HEK293 (cell line): ENCODE results near the gene RPS14.

Experiments
- CTCF ChIA-PET: fragments of 350-600 bp; formaldehyde crosslinking; extraction: SDS; loops from one replicate; lab custom pipeline; 2021; ENCODE audit warnings: antibody characterized with exemption; lab: Yijun Ruan, JAX
- POLR2A ChIA-PET: fragments of 300-600 bp; formaldehyde crosslinking; extraction: SDS; loops from one replicate; lab custom pipeline; 2020; ENCODE audit warnings: antibody characterized with exemption, inconsistent platforms; lab: Yijun Ruan, JAX
- H3K27ac ChIP-seq: fragments of 200-500 bp; sonication (Bioruptor generic); 2 replicates; pipeline ENCODE4 v1.5.1; 2014; ENCODE audit warnings: low read depth, low read length, control low read depth, inconsistent platforms; ENCODE audit errors: extremely low read depth
- H3K36me3 ChIP-seq, 2 experiments: fragments of 200-500 bp in 1 of 2; sonication (Bioruptor generic) in 1 of 2; 1 replicate in 1 of 2; 2 replicates in 1 of 2; pipeline ENCODE4 v1.5.1; 2014 to 2017; ENCODE audit warnings: inconsistent platforms in 2 of 2, low read length in 2 of 2; ENCODE audit not compliant: control insufficient read depth in 2 of 2, insufficient read depth in 1 of 2
- H3K4me1 ChIP-seq: fragments of 200-500 bp; sonication (Bioruptor generic); 2 replicates; pipeline ENCODE4 v1.5.1; 2014; ENCODE audit warnings: mild to moderate bottlenecking, low read length, inconsistent platforms; ENCODE audit not compliant: control insufficient read depth, insufficient read depth
- H3K4me3 ChIP-seq: 2 replicates; pipeline ENCODE4 v1.5.1; 2011; ENCODE audit warnings: low read depth, mild to moderate bottlenecking, control low read depth, low read length, moderate library complexity
- H3K9me3 ChIP-seq: fragments of 200-500 bp; sonication (Bioruptor generic); 2 replicates; pipeline ENCODE4 v1.5.1; 2014; ENCODE audit warnings: low read depth, low read length, inconsistent platforms; ENCODE audit not compliant: control insufficient read depth, insufficient read depth
- BCL11B ChIP-seq: fragments of 450-650 bp; formaldehyde crosslinking; IDR thresholded peaks from 2 replicates; pipeline ENCODE4 v1.5.1; 2016; ENCODE audit warnings: low read depth, missing biosample characterization, missing genetic modification characterization
- EGR2 ChIP-seq: fragments of 450-650 bp; formaldehyde crosslinking; IDR thresholded peaks from 2 replicates; pipeline ENCODE4 v1.5.1; 2016; ENCODE audit warnings: low read depth, missing biosample characterization, missing genetic modification characterization
- PRDM1 ChIP-seq: fragments of 450-650 bp; formaldehyde crosslinking; IDR thresholded peaks from 2 replicates; pipeline ENCODE4; 2016; ENCODE audit warnings: missing biosample characterization, missing genetic modification characterization
- YY1 ChIP-seq: fragments of 450-650 bp; formaldehyde crosslinking; IDR thresholded peaks from 2 replicates; pipeline ENCODE4 v1.5.1; 2018; ENCODE audit warnings: missing biosample characterization, missing genetic modification characterization
- ZEB2 ChIP-seq: fragments of 450-650 bp; formaldehyde crosslinking; IDR thresholded peaks from 2 replicates; pipeline ENCODE4 v1.5.1; 2016; ENCODE audit warnings: missing biosample characterization, missing genetic modification characterization
- ZFHX2 ChIP-seq: fragments of 450-650 bp; formaldehyde crosslinking; conservative IDR thresholded peaks from 2 replicates; pipeline ENCODE4 v1.5.1; 2016; ENCODE audit warnings: missing biosample characterization, missing genetic modification characterization
- ZFP3 ChIP-seq: fragments of 450-650 bp; formaldehyde crosslinking; IDR thresholded peaks from 2 replicates; pipeline ENCODE4 v1.5.1; 2016; ENCODE audit warnings: low read depth, missing biosample characterization, missing genetic modification characterization
- ZFP37 ChIP-seq: fragments of 450-650 bp; formaldehyde crosslinking; IDR thresholded peaks from 2 replicates; pipeline ENCODE4 v1.5.1; 2016; ENCODE audit warnings: missing biosample characterization, missing genetic modification characterization
- ZNF132 ChIP-seq: fragments of 450-650 bp; formaldehyde crosslinking; IDR thresholded peaks from 2 replicates; pipeline ENCODE4 v1.5.1; 2017; ENCODE audit warnings: missing biosample characterization, missing genetic modification characterization, borderline replicate concordance
- ZNF140 ChIP-seq: fragments of 450-650 bp; formaldehyde crosslinking; IDR thresholded peaks from 2 replicates; pipeline ENCODE4 v1.5.1; 2016; ENCODE audit warnings: missing biosample characterization, missing genetic modification characterization
- ZNF248 ChIP-seq: fragments of 450-650 bp; formaldehyde crosslinking; IDR thresholded peaks from 2 replicates; pipeline ENCODE4 v1.5.1; 2017; ENCODE audit warnings: missing biosample characterization, missing genetic modification characterization
- ZNF292 ChIP-seq: fragments of 450-650 bp; formaldehyde crosslinking; IDR thresholded peaks from 2 replicates; pipeline ENCODE4 v1.5.1; 2016; ENCODE audit warnings: low read depth, missing biosample characterization, missing genetic modification characterization, borderline replicate concordance
- ZNF37A ChIP-seq: fragments of 450-650 bp; IDR thresholded peaks from 2 replicates; pipeline ENCODE4 v1.5.1; 2018; ENCODE audit warnings: missing biosample characterization, missing genetic modification characterization
- ZNF518A ChIP-seq: fragments of 450-650 bp; formaldehyde crosslinking; conservative IDR thresholded peaks from 2 replicates; pipeline ENCODE4 v1.5.1; 2016; ENCODE audit warnings: low read depth, missing biosample characterization, missing genetic modification characterization
- ZNF544 ChIP-seq: fragments of 450-650 bp; formaldehyde crosslinking; IDR thresholded peaks from 2 replicates; pipeline ENCODE4 v1.5.0; 2017; ENCODE audit warnings: missing biosample characterization, missing genetic modification characterization
- ZNF629 ChIP-seq: fragments of 450-650 bp; formaldehyde crosslinking; IDR thresholded peaks from 2 replicates; pipeline ENCODE4 v1.5.1; 2017; ENCODE audit warnings: missing biosample characterization, missing genetic modification characterization
- ZNF747 ChIP-seq: fragments of 450-650 bp; formaldehyde crosslinking; IDR thresholded peaks from 2 replicates; pipeline ENCODE4 v1.5.1; 2016; ENCODE audit warnings: missing biosample characterization, missing genetic modification characterization
- ZXDB ChIP-seq: fragments of 450-650 bp; formaldehyde crosslinking; IDR thresholded peaks from 2 replicates; pipeline ENCODE4 v1.5.1; 2016; ENCODE audit warnings: missing biosample characterization, missing genetic modification characterization
- TF ChIP-seq, protein P1 (sequence below): fragments of 450-650 bp; formaldehyde crosslinking; IDR thresholded peaks from 2 replicates; pipeline ENCODE4 v1.5.1; 2017; ENCODE audit warnings: missing biosample characterization, missing genetic modification characterization
- TF ChIP-seq, protein P2 (sequence below): fragments of 450-650 bp; formaldehyde crosslinking; IDR thresholded peaks from 2 replicates; pipeline ENCODE4 v1.5.1; 2016; ENCODE audit warnings: missing biosample characterization, missing genetic modification characterization
- TF ChIP-seq, protein P3 (sequence below): fragments of 450-650 bp; formaldehyde crosslinking; IDR thresholded peaks from 2 replicates; pipeline ENCODE4 v1.5.1; 2016; ENCODE audit warnings: missing biosample characterization, missing genetic modification characterization

The RPS14 gene

DNA sequence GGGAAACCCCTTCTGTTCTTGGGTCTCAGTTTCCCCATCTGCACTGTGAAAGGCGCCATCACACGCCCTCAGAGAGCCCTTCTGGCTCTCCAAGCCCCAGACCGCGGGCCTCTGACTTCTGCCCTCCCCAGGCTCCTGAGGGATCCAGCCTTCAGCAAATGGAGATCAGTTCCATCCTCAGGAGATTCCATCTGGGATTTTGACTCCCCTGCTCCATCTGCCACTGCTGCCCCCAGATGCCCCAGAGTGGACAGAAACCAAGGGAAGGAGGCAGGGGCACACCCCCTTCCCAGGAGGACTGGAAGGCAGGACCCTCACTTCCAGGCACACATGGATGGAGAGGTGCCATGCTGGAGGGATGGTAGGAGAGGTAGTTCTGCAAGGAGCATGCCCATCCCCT lies 18.7 kb upstream of the RPS14 start:
- TF ChIP-seq ZEB2 (tag by site-specific recombination): no peak
- TF ChIP-seq, protein P1, sequence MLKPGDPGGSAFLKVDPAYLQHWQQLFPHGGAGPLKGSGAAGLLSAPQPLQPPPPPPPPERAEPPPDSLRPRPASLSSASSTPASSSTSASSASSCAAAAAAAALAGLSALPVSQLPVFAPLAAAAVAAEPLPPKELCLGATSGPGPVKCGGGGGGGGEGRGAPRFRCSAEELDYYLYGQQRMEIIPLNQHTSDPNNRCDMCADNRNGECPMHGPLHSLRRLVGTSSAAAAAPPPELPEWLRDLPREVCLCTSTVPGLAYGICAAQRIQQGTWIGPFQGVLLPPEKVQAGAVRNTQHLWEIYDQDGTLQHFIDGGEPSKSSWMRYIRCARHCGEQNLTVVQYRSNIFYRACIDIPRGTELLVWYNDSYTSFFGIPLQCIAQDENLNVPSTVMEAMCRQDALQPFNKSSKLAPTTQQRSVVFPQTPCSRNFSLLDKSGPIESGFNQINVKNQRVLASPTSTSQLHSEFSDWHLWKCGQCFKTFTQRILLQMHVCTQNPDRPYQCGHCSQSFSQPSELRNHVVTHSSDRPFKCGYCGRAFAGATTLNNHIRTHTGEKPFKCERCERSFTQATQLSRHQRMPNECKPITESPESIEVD (tag by site-specific recombination): no peak
- no peak for TF ChIP-seq ZNF629 (tag by site-specific recombination)
- ChIA-PET CTCF (no interaction called here), POLR2A (interaction anchor here (0.6 kb wide), 1 partner anchor 40 kb away, joined by 5 read pairs; no protein-coding TSS in a partner anchor)
- Histone ChIP-seq H3K36me3 (no peaks in the 10 kb centered on the region), H3K9me3 (no peaks in the 10 kb centered on the region), H3K27ac (no peak overlapping the region), H3K4me3 (no peak overlapping the region), H3K4me1 (no peaks in the 10 kb centered on the region)

DNA sequence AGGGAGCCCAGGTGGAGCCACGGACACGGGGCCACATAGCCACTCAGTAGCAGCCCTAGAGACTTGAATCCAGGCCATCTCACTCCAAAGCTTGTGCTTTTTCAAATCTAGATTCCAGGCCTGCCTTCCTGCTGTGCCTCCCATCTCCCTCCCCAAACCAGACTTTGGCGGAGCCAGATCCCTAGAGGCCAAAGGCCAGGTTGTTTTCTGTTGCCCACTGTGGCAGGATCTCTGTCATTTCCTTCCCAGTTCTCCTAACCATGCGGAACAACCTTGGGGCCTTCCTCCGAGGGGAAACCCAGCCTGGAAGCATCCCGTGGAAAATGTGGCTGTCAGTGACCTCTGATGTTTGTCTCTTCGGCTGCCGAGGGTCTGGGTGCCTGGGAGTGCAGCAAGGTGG lies 16.4 kb upstream of the RPS14 start:
- no peaks in the 10 kb centered on the region for H3K9me3 ChIP-seq
- H3K27ac ChIP-seq: no peak overlapping the region
- CTCF ChIA-PET: interaction anchor here (0.8 kb wide), 1 partner anchor 79 kb away, joined by 4 read pairs; no protein-coding TSS in a partner anchor
- no peak overlapping the region for H3K4me3 ChIP-seq
- no peaks in the 10 kb centered on the region for H3K36me3 ChIP-seq
- peaks cover 7% of the 10 kb centered on the region for H3K4me1 ChIP-seq
- POLR2A ChIA-PET: no interaction called here
- TF ChIP-seq ZNF518A (no peak), ZNF37A (tag by site-specific recombination) (no peak), ZNF292 (tag by site-specific recombination) (no peak), YY1 (tag by site-specific recombination) (no peak), ZNF747 (no peak), ZFP3 (tag by site-specific recombination) (no peak), ZNF140 (tag by site-specific recombination) (no peak), BCL11B (no peak), PRDM1 (tag by site-specific recombination) (no peak)
- TF ChIP-seq, protein P2, sequence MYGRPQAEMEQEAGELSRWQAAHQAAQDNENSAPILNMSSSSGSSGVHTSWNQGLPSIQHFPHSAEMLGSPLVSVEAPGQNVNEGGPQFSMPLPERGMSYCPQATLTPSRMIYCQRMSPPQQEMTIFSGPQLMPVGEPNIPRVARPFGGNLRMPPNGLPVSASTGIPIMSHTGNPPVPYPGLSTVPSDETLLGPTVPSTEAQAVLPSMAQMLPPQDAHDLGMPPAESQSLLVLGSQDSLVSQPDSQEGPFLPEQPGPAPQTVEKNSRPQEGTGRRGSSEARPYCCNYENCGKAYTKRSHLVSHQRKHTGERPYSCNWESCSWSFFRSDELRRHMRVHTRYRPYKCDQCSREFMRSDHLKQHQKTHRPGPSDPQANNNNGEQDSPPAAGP (tag by site-specific recombination): no peak
- TF ChIP-seq, all 188 proteins: peak for 0

- Histone ChIP-seq H3K36me3 (no peaks in the 10 kb centered on the region), H3K4me3 (no peak overlapping the region), H3K27ac (no peak overlapping the region), H3K4me1 (peaks cover 8% of the 10 kb centered on the region), H3K9me3 (no peaks in the 10 kb centered on the region)
- POLR2A ChIA-PET: interaction anchor here (0.6 to 0.9 kb wide), 2 partner anchors 15 to 57 kb away, joined by 3 read pairs; partner anchors contain the start of gene RPS14
- CTCF ChIA-PET: interaction anchor here (0.7 to 0.9 kb wide), 2 partner anchors 14 to 382 kb away, joined by 5 to 6 read pairs; no protein-coding TSS in a partner anchor
- TF ChIP-seq ZXDB (no peak), EGR2 (tag by site-specific recombination) (no peak), ZFHX2 (tag by site-specific recombination) (no peak), ZNF747 (no peak), ZFP37 (tag by site-specific recombination) (no peak), ZNF248 (tag by site-specific recombination) (no peak), ZNF132 (tag by site-specific recombination) (no peak), ZNF544 (tag by site-specific recombination) (no peak)
- TF ChIP-seq, protein P3, sequence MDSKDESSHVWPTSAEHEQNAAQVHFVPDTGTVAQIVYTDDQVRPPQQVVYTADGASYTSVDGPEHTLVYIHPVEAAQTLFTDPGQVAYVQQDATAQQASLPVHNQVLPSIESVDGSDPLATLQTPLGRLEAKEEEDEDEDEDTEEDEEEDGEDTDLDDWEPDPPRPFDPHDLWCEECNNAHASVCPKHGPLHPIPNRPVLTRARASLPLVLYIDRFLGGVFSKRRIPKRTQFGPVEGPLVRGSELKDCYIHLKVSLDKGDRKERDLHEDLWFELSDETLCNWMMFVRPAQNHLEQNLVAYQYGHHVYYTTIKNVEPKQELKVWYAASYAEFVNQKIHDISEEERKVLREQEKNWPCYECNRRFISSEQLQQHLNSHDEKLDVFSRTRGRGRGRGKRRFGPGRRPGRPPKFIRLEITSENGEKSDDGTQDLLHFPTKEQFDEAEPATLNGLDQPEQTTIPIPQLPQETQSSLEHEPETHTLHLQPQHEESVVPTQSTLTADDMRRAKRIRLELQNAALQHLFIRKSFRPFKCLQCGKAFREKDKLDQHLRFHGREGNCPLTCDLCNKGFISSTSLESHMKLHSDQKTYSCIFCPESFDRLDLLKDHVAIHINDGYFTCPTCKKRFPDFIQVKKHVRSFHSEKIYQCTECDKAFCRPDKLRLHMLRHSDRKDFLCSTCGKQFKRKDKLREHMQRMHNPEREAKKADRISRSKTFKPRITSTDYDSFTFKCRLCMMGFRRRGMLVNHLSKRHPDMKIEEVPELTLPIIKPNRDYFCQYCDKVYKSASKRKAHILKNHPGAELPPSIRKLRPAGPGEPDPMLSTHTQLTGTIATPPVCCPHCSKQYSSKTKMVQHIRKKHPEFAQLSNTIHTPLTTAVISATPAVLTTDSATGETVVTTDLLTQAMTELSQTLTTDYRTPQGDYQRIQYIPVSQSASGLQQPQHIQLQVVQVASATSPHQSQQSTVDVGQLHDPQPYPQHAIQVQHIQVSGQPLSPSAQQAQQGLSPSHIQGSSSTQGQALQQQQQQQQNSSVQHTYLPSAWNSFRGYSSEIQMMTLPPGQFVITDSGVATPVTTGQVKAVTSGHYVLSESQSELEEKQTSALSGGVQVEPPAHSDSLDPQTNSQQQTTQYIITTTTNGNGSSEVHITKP (tag by site-specific recombination): no peak
Measured at GRCh38 chr5:150464554-150465012, 15.0 kb upstream of the RPS14 start.
